ENCODE data around the gene PTAR1.

PTAR1 gene

DNA sequence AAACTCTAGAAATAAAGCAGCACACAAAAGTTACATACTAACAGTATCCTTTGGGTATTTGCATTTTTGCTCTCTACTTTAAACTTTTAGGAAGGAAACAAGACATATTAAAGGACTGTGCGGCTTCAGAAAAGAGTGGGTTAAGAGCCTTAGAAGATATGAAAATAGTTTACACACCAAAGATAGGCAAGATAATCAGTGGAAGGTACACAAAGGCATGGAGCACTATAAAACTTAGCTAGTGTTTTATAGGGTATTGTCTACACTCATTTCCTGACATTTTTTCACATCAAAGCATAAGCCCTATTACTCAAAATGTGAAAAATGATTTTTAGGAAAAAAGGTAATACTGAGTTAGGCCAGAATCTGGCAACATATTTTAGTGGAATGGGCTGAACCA is 44.0 kb downstream of the PTAR1 start:
- no peak overlapping the region for H3K9ac ChIP-seq (ENCODE audit: low read depth, low read length)
- H3K36me3 ChIP-seq (ENCODE audit: control insufficient read depth, insufficient read depth, low read length) = peaks cover 86% of the 10 kb centered on the region
- H3K27me3 ChIP-seq (ENCODE audit: control insufficient read depth, insufficient read depth, low read length) = no peaks in the 10 kb centered on the region
- no peak overlapping the region for H3K4me3 ChIP-seq (ENCODE audit: low read depth, low read length)
- H3K27ac ChIP-seq (ENCODE audit: low read depth, low read length) = no peak overlapping the region
- H3K9me3 ChIP-seq (ENCODE audit: control insufficient read depth, insufficient read depth, low read length) = no peaks in the 10 kb centered on the region
- no peaks in the 10 kb centered on the region for H3K4me1 ChIP-seq (ENCODE audit: control insufficient read depth, insufficient read depth, low read length)

GRCh38 chr9:69715096-69715495 is 44.7 kb downstream of the PTAR1 start:
- Histone ChIP-seq H3K4me1 (ENCODE audit: control insufficient read depth, insufficient read depth, low read length) (no peaks in the 10 kb centered on the region), H3K27ac (ENCODE audit: low read depth, low read length) (no peak overlapping the region), H3K9ac (ENCODE audit: low read depth, low read length) (no peak overlapping the region), H3K9me3 (ENCODE audit: control insufficient read depth, insufficient read depth, low read length) (no peaks in the 10 kb centered on the region), H3K36me3 (ENCODE audit: control insufficient read depth, insufficient read depth, low read length) (peaks cover 93% of the 10 kb centered on the region), H3K27me3 (ENCODE audit: control insufficient read depth, insufficient read depth, low read length) (no peaks in the 10 kb centered on the region), H3K4me3 (ENCODE audit: low read depth, low read length) (no peak overlapping the region)

- Histone ChIP-seq H3K9me3 (ENCODE audit: control insufficient read depth, insufficient read depth, low read length) (no peaks in the 10 kb centered on the region), H3K9ac (ENCODE audit: low read depth, low read length) (no peak overlapping the region), H3K27ac (ENCODE audit: low read depth, low read length) (no peak overlapping the region), H3K27me3 (ENCODE audit: control insufficient read depth, insufficient read depth, low read length) (no peaks in the 10 kb centered on the region), H3K36me3 (ENCODE audit: control insufficient read depth, insufficient read depth, low read length) (no peaks in the 10 kb centered on the region), H3K4me3 (ENCODE audit: low read depth, low read length) (no peak overlapping the region), H3K4me1 (ENCODE audit: control insufficient read depth, insufficient read depth, low read length) (no peaks in the 10 kb centered on the region)
Measured at GRCh38 chr9:69697475-69697874, 62.3 kb downstream of the PTAR1 start.

GRCh38 chr9:69696802-69697201 is 63.0 kb downstream of the PTAR1 start:
- no peak overlapping the region for H3K27ac ChIP-seq (ENCODE audit: low read depth, low read length)
- no peaks in the 10 kb centered on the region for H3K4me1 ChIP-seq (ENCODE audit: control insufficient read depth, insufficient read depth, low read length)
- H3K4me3 ChIP-seq (ENCODE audit: low read depth, low read length) = no peak overlapping the region
- H3K36me3 ChIP-seq (ENCODE audit: control insufficient read depth, insufficient read depth, low read length) = no peaks in the 10 kb centered on the region
- no peak overlapping the region for H3K9ac ChIP-seq (ENCODE audit: low read depth, low read length)
- H3K9me3 ChIP-seq (ENCODE audit: control insufficient read depth, insufficient read depth, low read length) = no peaks in the 10 kb centered on the region
- no peaks in the 10 kb centered on the region for H3K27me3 ChIP-seq (ENCODE audit: control insufficient read depth, insufficient read depth, low read length)

- H3K4me3 ChIP-seq (ENCODE audit: low read depth, low read length) = no peak overlapping the region
- H3K36me3 ChIP-seq (ENCODE audit: control insufficient read depth, insufficient read depth, low read length) = no peaks in the 10 kb centered on the region
- H3K27ac ChIP-seq (ENCODE audit: low read depth, low read length) = no peak overlapping the region
- H3K4me1 ChIP-seq (ENCODE audit: control insufficient read depth, insufficient read depth, low read length) = no peaks in the 10 kb centered on the region
- no peaks in the 10 kb centered on the region for H3K9me3 ChIP-seq (ENCODE audit: control insufficient read depth, insufficient read depth, low read length)
- no peak overlapping the region for H3K9ac ChIP-seq (ENCODE audit: low read depth, low read length)
- H3K27me3 ChIP-seq (ENCODE audit: control insufficient read depth, insufficient read depth, low read length) = no peaks in the 10 kb centered on the region
Measured at GRCh38 chr9:69689991-69690538, 69.7 kb downstream of the PTAR1 start.

DNA sequence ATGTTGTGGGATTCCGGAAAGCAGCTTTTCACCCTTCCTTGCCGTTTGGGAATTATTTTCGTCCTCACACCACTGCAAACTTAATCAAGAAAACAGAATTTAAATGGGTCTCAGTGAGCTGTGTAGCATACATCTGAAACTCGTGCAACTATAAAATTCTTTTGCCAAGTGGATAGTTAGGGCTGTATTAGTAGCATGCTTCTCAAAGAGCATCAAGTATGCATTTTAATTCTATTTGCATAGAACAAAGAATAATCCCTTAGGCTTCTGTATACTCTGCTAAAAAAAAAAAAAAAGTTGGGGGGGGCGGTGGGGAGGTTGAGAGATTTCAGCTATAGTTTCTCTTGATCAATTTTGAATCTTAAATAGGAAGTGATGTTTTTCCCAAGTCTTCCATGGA is 75.9 kb downstream of the PTAR1 start:
- no peak overlapping the region for H3K27ac ChIP-seq (ENCODE audit: low read depth, low read length)
- H3K9ac ChIP-seq (ENCODE audit: low read depth, low read length) = no peak overlapping the region
- H3K36me3 ChIP-seq (ENCODE audit: control insufficient read depth, insufficient read depth, low read length) = no peaks in the 10 kb centered on the region
- no peaks in the 10 kb centered on the region for H3K4me1 ChIP-seq (ENCODE audit: control insufficient read depth, insufficient read depth, low read length)
- no peaks in the 10 kb centered on the region for H3K9me3 ChIP-seq (ENCODE audit: control insufficient read depth, insufficient read depth, low read length)
- no peaks in the 10 kb centered on the region for H3K27me3 ChIP-seq (ENCODE audit: control insufficient read depth, insufficient read depth, low read length)
- no peak overlapping the region for H3K4me3 ChIP-seq (ENCODE audit: low read depth, low read length)

- no peak overlapping the region for H3K4me3 ChIP-seq (ENCODE audit: low read depth, low read length)
- no peaks in the 10 kb centered on the region for H3K36me3 ChIP-seq (ENCODE audit: control insufficient read depth, insufficient read depth, low read length)
- H3K9me3 ChIP-seq (ENCODE audit: control insufficient read depth, insufficient read depth, low read length) = no peaks in the 10 kb centered on the region
- H3K9ac ChIP-seq (ENCODE audit: low read depth, low read length) = no peak overlapping the region
- H3K27me3 ChIP-seq (ENCODE audit: control insufficient read depth, insufficient read depth, low read length) = no peaks in the 10 kb centered on the region
- no peak overlapping the region for H3K27ac ChIP-seq (ENCODE audit: low read depth, low read length)
- H3K4me1 ChIP-seq (ENCODE audit: control insufficient read depth, insufficient read depth, low read length) = no peaks in the 10 kb centered on the region
Measured at GRCh38 chr9:69678843-69679538, 80.8 kb downstream of the PTAR1 start.

DNA sequence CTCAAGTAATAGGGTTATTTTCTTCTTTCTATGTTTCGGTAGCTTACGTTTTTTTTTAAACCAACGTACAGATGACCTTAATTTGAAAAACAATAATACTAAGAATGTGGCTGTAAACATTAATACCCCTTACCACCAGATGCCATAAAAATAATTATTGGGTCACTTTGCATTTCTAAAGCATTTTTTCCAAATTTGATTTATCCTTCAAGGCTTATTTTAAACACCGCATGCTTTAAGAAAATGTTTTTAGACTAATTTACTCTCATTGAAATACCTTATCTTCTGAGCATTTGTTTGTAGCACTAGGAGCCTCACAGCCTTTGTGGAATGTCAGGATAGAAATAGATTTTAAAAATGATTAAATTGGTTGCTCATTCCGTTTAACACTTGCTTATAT is 81.9 kb downstream of the PTAR1 start:
- Histone ChIP-seq H3K9me3 (ENCODE audit: control insufficient read depth, insufficient read depth, low read length) (no peaks in the 10 kb centered on the region), H3K4me1 (ENCODE audit: control insufficient read depth, insufficient read depth, low read length) (peaks cover 4% of the 10 kb centered on the region; the same call in 1 of the 2 replicates), H3K9ac (ENCODE audit: low read depth, low read length) (no peak overlapping the region), H3K4me3 (ENCODE audit: low read depth, low read length) (no peak overlapping the region), H3K27me3 (ENCODE audit: control insufficient read depth, insufficient read depth, low read length) (no peaks in the 10 kb centered on the region), H3K36me3 (ENCODE audit: control insufficient read depth, insufficient read depth, low read length) (no peaks in the 10 kb centered on the region), H3K27ac (ENCODE audit: low read depth, low read length) (no peak overlapping the region)

DNA sequence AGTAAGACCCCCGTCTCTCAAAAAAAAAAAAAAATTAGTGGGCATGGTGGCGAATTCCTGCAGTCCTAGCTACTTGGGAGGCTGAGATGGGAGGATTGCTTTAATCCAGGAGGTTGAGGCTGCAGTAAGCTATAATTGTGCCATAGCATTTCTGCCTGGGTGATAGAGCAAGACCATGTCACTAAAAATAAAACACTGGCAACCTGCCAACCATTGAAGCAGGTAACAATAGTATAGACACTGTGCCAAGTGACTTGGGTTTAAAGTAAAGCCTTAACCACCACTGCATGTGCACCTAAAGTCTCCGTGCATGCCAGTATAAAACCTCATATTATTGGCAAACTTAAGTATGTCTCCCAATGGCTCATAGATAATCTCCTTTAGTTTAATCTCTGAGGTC is 84.2 kb downstream of the PTAR1 start:
- Histone ChIP-seq H3K4me3 (ENCODE audit: low read depth, low read length) (no peak overlapping the region), H3K27me3 (ENCODE audit: control insufficient read depth, insufficient read depth, low read length) (peaks cover 15% of the 10 kb centered on the region), H3K9ac (ENCODE audit: low read depth, low read length) (no peak overlapping the region), H3K36me3 (ENCODE audit: control insufficient read depth, insufficient read depth, low read length) (no peaks in the 10 kb centered on the region), H3K27ac (ENCODE audit: low read depth, low read length) (no peak overlapping the region), H3K4me1 (ENCODE audit: control insufficient read depth, insufficient read depth, low read length) (peaks cover 4% of the 10 kb centered on the region; the same call in 1 of the 2 replicates), H3K9me3 (ENCODE audit: control insufficient read depth, insufficient read depth, low read length) (no peaks in the 10 kb centered on the region)

DNA sequence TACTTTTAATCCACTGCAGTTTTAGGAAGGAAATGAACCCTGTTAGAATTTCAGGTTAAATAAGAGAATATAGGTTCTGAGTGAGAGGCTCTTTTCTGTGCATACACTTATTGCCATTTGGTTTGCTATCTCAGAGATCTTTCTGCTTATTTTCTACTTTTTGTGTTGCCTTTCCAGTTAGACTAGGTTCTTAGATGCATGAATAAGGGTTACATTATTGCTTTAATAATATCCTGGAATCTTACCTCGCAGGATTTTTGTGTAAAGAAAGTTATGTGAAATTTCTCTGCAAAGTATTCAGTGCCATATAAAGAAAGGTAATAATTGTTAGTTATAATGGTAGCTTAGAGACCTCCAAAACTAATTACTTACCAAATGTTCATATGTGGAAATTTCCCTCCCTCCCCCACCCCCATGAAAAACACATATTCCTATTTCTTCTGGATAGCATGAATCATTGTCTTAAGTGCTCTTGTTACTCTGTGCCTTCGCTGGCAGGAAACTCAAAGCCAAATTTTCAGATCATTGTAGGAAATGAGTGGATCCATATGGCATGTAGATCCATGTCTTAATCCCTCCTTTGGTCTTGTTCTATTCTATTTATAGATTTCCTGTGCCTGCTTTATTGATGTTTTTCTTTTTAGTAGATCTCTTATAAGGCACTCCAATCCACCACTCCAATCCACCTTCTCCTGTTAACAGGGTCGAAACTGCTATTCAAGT is 84.9 kb downstream of the PTAR1 start:
- Histone ChIP-seq H3K36me3 (ENCODE audit: control insufficient read depth, insufficient read depth, low read length) (no peaks in the 10 kb centered on the region), H3K9me3 (ENCODE audit: control insufficient read depth, insufficient read depth, low read length) (no peaks in the 10 kb centered on the region), H3K4me1 (ENCODE audit: control insufficient read depth, insufficient read depth, low read length) (peaks cover 4% of the 10 kb centered on the region; the same call in 1 of the 2 replicates), H3K27me3 (ENCODE audit: control insufficient read depth, insufficient read depth, low read length) (peaks cover 22% of the 10 kb centered on the region), H3K27ac (ENCODE audit: low read depth, low read length) (no peak overlapping the region), H3K9ac (ENCODE audit: low read depth, low read length) (no peak overlapping the region), H3K4me3 (ENCODE audit: low read depth, low read length) (no peak overlapping the region)

GRCh38 chr9:69674112-69674685 is 85.6 kb downstream of the PTAR1 start:
- Histone ChIP-seq H3K27ac (ENCODE audit: low read depth, low read length) (no peak overlapping the region), H3K9ac (ENCODE audit: low read depth, low read length) (no peak overlapping the region), H3K4me3 (ENCODE audit: low read depth, low read length) (no peak overlapping the region), H3K4me1 (ENCODE audit: control insufficient read depth, insufficient read depth, low read length) (peaks cover 4% of the 10 kb centered on the region; the same call in 1 of the 2 replicates), H3K9me3 (ENCODE audit: control insufficient read depth, insufficient read depth, low read length) (no peaks in the 10 kb centered on the region), H3K36me3 (ENCODE audit: control insufficient read depth, insufficient read depth, low read length) (no peaks in the 10 kb centered on the region), H3K27me3 (ENCODE audit: control insufficient read depth, insufficient read depth, low read length) (peaks cover 24% of the 10 kb centered on the region)

Measured in HUES48 (cell line).